Testis (tissue), 3 donors: ENCODE results near the gene HOXB8. TPM values are rescaled to one million over a fixed set of nuclear protein-coding genes. Genes with fewer than 3 reads are reported as not detected.

Source experiments
- DNase-seq: peaks from one replicate; pipeline ENCODE4 v3.0.0-alpha.2; 2019
- H3K27ac ChIP-seq, 2 donors: fragments of 200-600 bp; sonication (generic); one replicate each; pipeline ENCODE4 v1.5.1; 2019
- H3K27me3 ChIP-seq: fragments of 200-600 bp; sonication (generic); one replicate; pipeline ENCODE4 v1.5.1; 2019
- H3K36me3 ChIP-seq: fragments of 200-600 bp; sonication (generic); one replicate; pipeline ENCODE4 v1.5.1; 2017; ENCODE audit warnings: low read depth; ENCODE audit errors: missing control alignments
- H3K4me1 ChIP-seq: fragments of 200-600 bp; sonication (generic); one replicate; pipeline ENCODE4 v1.5.1; 2019
- H3K4me3 ChIP-seq, 2 donors: fragments of 200-600 bp; sonication (generic); one replicate each; pipeline ENCODE4 v1.5.1; 2017 to 2019
- H3K9me3 ChIP-seq: fragments of 200-600 bp; sonication (generic); one replicate; pipeline ENCODE4 v1.5.1; 2017
- CTCF ChIP-seq, 3 experiments: fragments of 450-650 bp in 2 of 3; fragments of 200-600 bp in 1 of 3; sonication (generic) in 1 of 3; IDR thresholded peaks; one replicate each; pipeline ENCODE4 v1.5.1; 2016 to 2019; ENCODE audit warnings: antibody characterized with exemption in 3 of 3, mild to moderate bottlenecking in 2 of 3, moderate library complexity in 1 of 3
- POLR2A ChIP-seq: fragments of 450-650 bp; IDR thresholded peaks from one replicate; pipeline ENCODE4 v1.6.1; 2017; ENCODE audit warnings: antibody characterized with exemption, mild to moderate bottlenecking, moderate library complexity
- WGBS, 2 donors: methylation state at CpG; one replicate each; pipeline ENCODE4 v1.1.5; 2018; 5-methylcytosine and 5-hydroxymethylcytosine counted together
- intact Hi-C: fragments of 100-400 bp; cut with DNase I; formaldehyde crosslinking; loops from one replicate; pipeline ENCODE4 v1.15.1; 2023; ENCODE audit warnings: low total_unique reads
- polyA plus RNA-seq: library from polyadenylated mRNA; stranded (reverse); fragments of 350-450 nt; fragmentation: Illumina TruSeq; extraction: RNeasy Lipid Tissue Mini Kit (QIAGEN cat#74804); gene quantifications from one replicate; pipeline ENCODE4 v1.2.3, GENCODE V29; 2014; ENCODE audit warnings: low read depth, low replicate concordance; ENCODE audit not compliant: insufficient read depth
- total RNA-seq, 2 donors: library from RNA; depleted of rRNA; stranded (reverse); fragments of >200 nt; gene quantifications; one replicate each; pipeline ENCODE4 v1.2.3, GENCODE V29; 2016

HOXB8 gene
- total and polyA plus RNA-seq, 3 donors from 2014 or later: 1.2 to 2.7 (median 2.0) TPM

GRCh38 chr17:48647963-48648245 is 32.8 kb upstream of the HOXB8 start:
- Histone ChIP-seq H3K4me3 (no peak overlapping the region), H3K27me3 (no peaks in the 10 kb centered on the region), H3K27ac (no peak overlapping the region), H3K4me1 (peaks cover 7% of the 10 kb centered on the region), H3K9me3 (no peaks in the 10 kb centered on the region), H3K36me3 (no peaks in the 10 kb centered on the region)
- TF ChIP-seq CTCF (IDR thresholded peaks at IDR 0.05): no peak
- no peak for TF ChIP-seq POLR2A
- 35 to 71% methylated on average over 1 of the region's 1 CpG for WGBS, 2 donors
- DNase-seq: no peak
- intact Hi-C loops: no loop called here

- H3K27ac ChIP-seq: no peak overlapping the region
- H3K36me3 ChIP-seq: no peaks in the 10 kb centered on the region
- H3K27me3 ChIP-seq: no peaks in the 10 kb centered on the region
- H3K4me1 ChIP-seq: peaks cover 7% of the 10 kb centered on the region
- DNase-seq: no peak
- WGBS, 2 donors: 1 to 2% methylated on average over 26 to 30 of the region's 30 CpGs
- peak overlapping the region; percentile 18 to 46 for H3K4me3 ChIP-seq
- no peaks in the 10 kb centered on the region for H3K9me3 ChIP-seq
- intact Hi-C loops: no loop called here
- TF ChIP-seq CTCF (IDR thresholded peaks at IDR 0.05): no peak
- TF ChIP-seq POLR2A: no peak
These were observed 32.2 kb upstream of the HOXB8 start for GRCh38 chr17:48647103-48647962.

GRCh38 chr17:48646183-48647102 is 31.4 kb upstream of the HOXB8 start:
- intact Hi-C loops: no loop called here
- no peaks in the 10 kb centered on the region for H3K27me3 ChIP-seq
- H3K4me3 ChIP-seq: peak overlapping the region; percentile 41 to 46

GRCh38 chr17:48645639-48646182 is 30.6 kb upstream of the HOXB8 start:
- Histone ChIP-seq H3K27me3 (no peaks in the 10 kb centered on the region), H3K4me1 (peaks cover 7% of the 10 kb centered on the region), H3K27ac (no peak overlapping the region), H3K4me3 (peak overlapping the region in 1 of 2 donors; percentile 46), H3K36me3 (no peaks in the 10 kb centered on the region), H3K9me3 (no peaks in the 10 kb centered on the region)
- WGBS, 2 donors: 15 to 22% methylated on average over 9 to 14 of the region's 14 CpGs
- DNase-seq: no peak
- TF ChIP-seq POLR2A (no peak), CTCF (IDR thresholded peaks at IDR 0.05) (no peak)
- intact Hi-C loops: no loop called here

More at GRCh38 chr17:48646183-48647102, 31.4 kb upstream of the HOXB8 start:
- Histone ChIP-seq H3K36me3 (no peaks in the 10 kb centered on the region), H3K27ac (no peak overlapping the region), H3K4me1 (peaks cover 7% of the 10 kb centered on the region), H3K9me3 (no peaks in the 10 kb centered on the region)
- whole genome bisulfite sequencing, 2 donors: 1 to 2% methylated on average over 20 to 74 of the region's 80 CpGs
- TF ChIP-seq CTCF (IDR thresholded peaks at IDR 0.05) (no peak), POLR2A (no peak)
- DNase-seq: no peak
